CD4-positive, alpha-beta T cell (primary cell): Measurements from ENCODE around the gene WDFY3. TPM values are rescaled to one million over a fixed set of nuclear protein-coding genes. Genes with fewer than 3 reads are reported as not detected.

Experiments
- ATAC-seq: fragments of 200-7000 bp; cut with Tn5 transposase; one replicate; pipeline ENCODE4 v1.10.0; 2022; ENCODE audit warnings: mild to moderate bottlenecking; ENCODE audit not compliant: poor library complexity
- CTCF ChIA-PET: fragments of 350-600 bp; sonication (Branson Sonifier 250); formaldehyde crosslinking; loops from one replicate; lab custom pipeline; 2021; ENCODE audit warnings: antibody characterized with exemption, inconsistent platforms; lab: Charles Lee
- POLR2A ChIA-PET: fragments of 350-600 bp; sonication (Branson Sonifier 250); formaldehyde crosslinking; loops from one replicate; lab custom pipeline; 2021; ENCODE audit warnings: antibody characterized with exemption, inconsistent platforms; lab: Charles Lee
- DNase-seq, 14 experiments: peaks; one replicate each; pipeline ENCODE4 v3.0.0-alpha.2; 2013 to 2020; ENCODE audit warnings: mixed read lengths in 2 of 14
- H3K27ac ChIP-seq, 2 donors: one replicate each; pipeline versions ENCODE4 v1.5.1 to v1.7.0; 2013; ENCODE audit warnings: low read length in 2 of 2, low read depth in 1 of 2, mild to moderate bottlenecking in 1 of 2
- H3K27me3 ChIP-seq, 2 experiments: 1 replicate in 1 of 2; 2 replicates in 1 of 2; pipeline versions ENCODE4 v1.6.1 to v1.7.0; 2013; ENCODE audit warnings: low read length in 2 of 2, control low read depth in 1 of 2, mild to moderate bottlenecking in 1 of 2, moderate library complexity in 1 of 2; ENCODE audit not compliant: insufficient read depth in 2 of 2, control insufficient read depth in 1 of 2
- H3K36me3 ChIP-seq: one replicate; pipeline ENCODE4 v1.6.1; 2013; ENCODE audit warnings: low read length, control low read depth; ENCODE audit not compliant: insufficient read depth
- H3K4me1 ChIP-seq: one replicate; pipeline ENCODE4 v1.6.1; 2013; ENCODE audit warnings: low read length, control low read depth; ENCODE audit not compliant: insufficient read depth
- H3K4me3 ChIP-seq: one replicate; pipeline ENCODE4 v1.5.1; 2013; ENCODE audit warnings: mild to moderate bottlenecking, low read length, moderate library complexity
- H3K9me3 ChIP-seq, 2 experiments: 1 replicate in 1 of 2; 2 replicates in 1 of 2; pipeline versions ENCODE4 v1.6.1 to v1.7.0; 2013; ENCODE audit warnings: low read length in 2 of 2, mild to moderate bottlenecking in 2 of 2, control low read depth in 1 of 2, moderate library complexity in 1 of 2; ENCODE audit not compliant: control insufficient read depth in 1 of 2, insufficient read depth in 1 of 2
- H3K27ac Mint-ChIP-seq: one replicate; pipeline ENCODE4 v1.8.0; 2020; ENCODE audit warnings: mixed read lengths
- H3K27me3 Mint-ChIP-seq: one replicate; pipeline ENCODE4 v1.8.0; 2021; ENCODE audit warnings: mixed read lengths
- H3K36me3 Mint-ChIP-seq: one replicate; pipeline ENCODE4 v1.8.0; 2021; ENCODE audit warnings: low read depth, mixed read lengths
- H3K4me1 Mint-ChIP-seq: one replicate; pipeline ENCODE4 v1.8.0; 2021; ENCODE audit warnings: low read depth, mixed read lengths
- H3K4me3 Mint-ChIP-seq: one replicate; pipeline ENCODE4 v1.8.0; 2020; ENCODE audit warnings: mild to moderate bottlenecking, mixed read lengths
- H3K9me3 Mint-ChIP-seq: one replicate; pipeline ENCODE4 v1.8.0; 2020; ENCODE audit warnings: mixed read lengths
- intact Hi-C, 2 experiments: fragments of 100-400 bp; cut with DNase I in 1 of 2; cut with micrococcal nuclease in 1 of 2; formaldehyde crosslinking; loops; one replicate each; pipeline versions ENCODE4 v1.15.1 to v1.9.0; 2023 to 2025; cut with DNase I, micrococcal nuclease
- total RNA-seq, 174 experiments: library from RNA in 2 of 174; stranded (reverse) in 2 of 174; gene quantifications; one replicate each; pipeline ENCODE4 v1.2.3 and lab custom pipeline; 2021 to 2026
- TF ChIP-seq, protein P1 (sequence below): fragments of 200-600 bp; IDR thresholded peaks from one replicate; pipeline ENCODE4 v1.8.0; 2022; ENCODE audit warnings: antibody characterized with exemption, mild to moderate bottlenecking

WDFY3 gene
- total RNA-seq, 2 experiments from 2014 or later, result 0.60 to 0.75 TPM

DNA sequence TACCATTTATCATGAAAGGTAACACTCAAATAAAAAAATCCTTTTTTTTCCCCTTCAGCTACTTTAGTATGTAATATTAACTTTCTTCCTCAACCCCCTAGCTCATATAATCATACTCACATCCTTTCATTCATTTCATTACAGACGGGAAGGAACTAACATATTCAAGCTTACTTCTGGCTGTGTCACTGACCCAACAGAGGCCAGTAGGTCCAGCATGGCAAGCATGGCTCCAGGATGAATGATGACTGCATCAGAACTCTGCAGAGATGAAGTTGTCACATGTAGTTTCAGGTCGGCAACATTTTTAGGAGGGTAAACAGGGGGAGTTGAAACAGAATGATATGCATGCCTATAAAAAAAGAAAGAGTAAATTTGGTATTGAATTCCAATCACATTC lies 163.4 kb downstream of the WDFY3 start:
- Mint-ChIP-seq H3K4me3 (no peak overlapping the region), H3K4me1 (no peaks in the 10 kb centered on the region), H3K27ac (no peak overlapping the region), H3K36me3 (no peaks in the 10 kb centered on the region), H3K9me3 (no peaks in the 10 kb centered on the region), H3K27me3 (no peaks in the 10 kb centered on the region)
- H3K36me3 ChIP-seq, result no peaks in the 10 kb centered on the region
- H3K4me3 ChIP-seq, result no peak overlapping the region
- no peak for ATAC-seq
- no peaks in the 10 kb centered on the region for H3K27me3 ChIP-seq
- no peak overlapping the region for H3K27ac ChIP-seq
- intact Hi-C loops, result no loop called here
- no peaks in the 10 kb centered on the region for H3K9me3 ChIP-seq
- TF ChIP-seq, protein P1, sequence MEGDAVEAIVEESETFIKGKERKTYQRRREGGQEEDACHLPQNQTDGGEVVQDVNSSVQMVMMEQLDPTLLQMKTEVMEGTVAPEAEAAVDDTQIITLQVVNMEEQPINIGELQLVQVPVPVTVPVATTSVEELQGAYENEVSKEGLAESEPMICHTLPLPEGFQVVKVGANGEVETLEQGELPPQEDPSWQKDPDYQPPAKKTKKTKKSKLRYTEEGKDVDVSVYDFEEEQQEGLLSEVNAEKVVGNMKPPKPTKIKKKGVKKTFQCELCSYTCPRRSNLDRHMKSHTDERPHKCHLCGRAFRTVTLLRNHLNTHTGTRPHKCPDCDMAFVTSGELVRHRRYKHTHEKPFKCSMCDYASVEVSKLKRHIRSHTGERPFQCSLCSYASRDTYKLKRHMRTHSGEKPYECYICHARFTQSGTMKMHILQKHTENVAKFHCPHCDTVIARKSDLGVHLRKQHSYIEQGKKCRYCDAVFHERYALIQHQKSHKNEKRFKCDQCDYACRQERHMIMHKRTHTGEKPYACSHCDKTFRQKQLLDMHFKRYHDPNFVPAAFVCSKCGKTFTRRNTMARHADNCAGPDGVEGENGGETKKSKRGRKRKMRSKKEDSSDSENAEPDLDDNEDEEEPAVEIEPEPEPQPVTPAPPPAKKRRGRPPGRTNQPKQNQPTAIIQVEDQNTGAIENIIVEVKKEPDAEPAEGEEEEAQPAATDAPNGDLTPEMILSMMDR, result no peak
- CTCF ChIA-PET, result no interaction called here
- no peaks in the 10 kb centered on the region for H3K4me1 ChIP-seq
- POLR2A ChIA-PET, result no interaction called here
- DNase-seq, result no peak

DNA sequence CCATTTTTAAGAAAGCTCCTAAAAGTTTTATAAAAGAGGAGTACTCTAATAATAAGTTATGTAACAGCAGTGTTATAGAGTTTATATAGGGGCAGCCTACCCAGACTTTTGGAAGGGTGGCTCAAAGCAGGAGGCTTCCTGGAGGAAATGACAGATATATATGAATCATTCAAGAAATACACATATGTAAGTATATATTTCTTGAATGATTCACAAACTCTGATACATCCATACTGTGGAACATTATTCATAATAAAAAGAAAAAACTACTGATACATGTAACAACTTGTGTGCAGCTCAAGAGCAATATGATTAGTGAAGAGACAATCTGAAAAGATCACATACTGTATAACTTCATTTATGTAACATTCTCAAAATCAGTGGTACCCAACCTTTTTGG lies 166.2 kb downstream of the WDFY3 start:
- TF ChIP-seq, protein P1, result no peak
- H3K4me3 ChIP-seq, result no peak overlapping the region
- H3K36me3 Mint-ChIP-seq, result no peaks in the 10 kb centered on the region
- no peaks in the 10 kb centered on the region for H3K4me1 Mint-ChIP-seq
- no peaks in the 10 kb centered on the region for H3K4me1 ChIP-seq
- POLR2A ChIA-PET, result no interaction called here
- CTCF ChIA-PET, result interaction anchor here (0.6 kb wide), 1 partner anchor 31 kb away, joined by 3 read pairs; no protein-coding TSS in a partner anchor
- DNase-seq, result no peak
- no peaks in the 10 kb centered on the region for H3K9me3 Mint-ChIP-seq
- no peak overlapping the region for H3K27ac Mint-ChIP-seq
- intact Hi-C loops, result no loop called here
- H3K4me3 Mint-ChIP-seq, result no peak overlapping the region
- no peak for ATAC-seq
- H3K27me3 ChIP-seq, result no peaks in the 10 kb centered on the region
- H3K9me3 ChIP-seq, result peaks cover 0 to 3% of the 10 kb centered on the region in 2 experiments
- no peak overlapping the region for H3K27ac ChIP-seq
- H3K36me3 ChIP-seq, result no peaks in the 10 kb centered on the region
- H3K27me3 Mint-ChIP-seq, result no peaks in the 10 kb centered on the region

DNA sequence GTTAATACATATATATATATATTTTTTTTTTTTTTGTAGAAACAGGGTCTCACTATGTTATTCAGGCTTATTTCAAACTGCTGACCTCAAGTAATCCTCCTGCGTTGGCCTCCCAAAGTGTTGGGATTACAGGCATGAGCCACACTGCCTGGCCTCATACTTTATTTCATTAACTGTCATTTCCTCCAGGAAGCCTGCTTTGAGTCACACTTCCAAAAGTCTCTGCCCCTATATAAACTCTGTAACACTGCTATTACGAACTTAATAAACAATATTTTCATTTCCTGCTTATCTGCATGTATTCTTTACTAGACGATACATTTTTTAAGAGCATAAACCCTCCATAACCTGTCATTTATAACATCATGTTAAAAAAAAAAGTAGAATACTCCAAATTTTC lies 167.2 kb downstream of the WDFY3 start:
- H3K4me1 Mint-ChIP-seq, result no peaks in the 10 kb centered on the region
- Histone ChIP-seq H3K9me3 (peaks cover 0 to 3% of the 10 kb centered on the region in 2 experiments), H3K27me3 (no peaks in the 10 kb centered on the region), H3K4me3 (no peak overlapping the region), H3K36me3 (no peaks in the 10 kb centered on the region), H3K4me1 (no peaks in the 10 kb centered on the region), H3K27ac (no peak overlapping the region)
- no peaks in the 10 kb centered on the region for H3K9me3 Mint-ChIP-seq
- H3K4me3 Mint-ChIP-seq, result no peak overlapping the region
- ChIA-PET CTCF (no interaction called here), POLR2A (no interaction called here)
- ATAC-seq (no peak), DNase-seq (no peak)
- intact Hi-C loops, result no loop called here
- no peak overlapping the region for H3K27ac Mint-ChIP-seq
- TF ChIP-seq, protein P1, result no peak
- no peaks in the 10 kb centered on the region for H3K27me3 Mint-ChIP-seq
- H3K36me3 Mint-ChIP-seq, result no peaks in the 10 kb centered on the region
